ENCODE data around the gene ADGRA1.

The ADGRA1 gene

GRCh38 chr10:133159950-133160825 lies 72.5 kb downstream of the ADGRA1 start, which contains the start of gene KNDC1:
KNDC1 (plus strand) TSS chr10:133160219; CDS start chr10:133160468, 249 bp downstream.
- Histone ChIP-seq H3K79me2 (ENCODE audit: control insufficient read depth, insufficient read depth, low read length, unreplicated experiment) (no peaks in the 10 kb centered on the region), H3K36me3 (ENCODE audit: insufficient read depth, low read length) (no peaks in the 10 kb centered on the region), H3K4me1 (ENCODE audit: control insufficient read depth, insufficient read depth, low read length, unreplicated experiment) (no peaks in the 10 kb centered on the region), H3K4me3 (ENCODE audit: low read depth, low read length) (peak within 1 kb of the TSS; percentile 78), H2AFZ (ENCODE audit: low read length, unreplicated experiment) (peak within 1 kb of the TSS; percentile 60), H3K27me3 (ENCODE audit: insufficient read depth, low read length) (peaks cover 49% of the 10 kb centered on the region), H3K27ac (ENCODE audit: low read depth, low read length) (no peak within 1 kb of the TSS)

GRCh38 chr10:133160826-133161471 lies 73.2 kb downstream of the ADGRA1 start:
- Histone ChIP-seq H3K27me3 (ENCODE audit: insufficient read depth, low read length) (peaks cover 49% of the 10 kb centered on the region), H3K4me1 (ENCODE audit: control insufficient read depth, insufficient read depth, low read length, unreplicated experiment) (no peaks in the 10 kb centered on the region), H3K27ac (ENCODE audit: low read depth, low read length) (no peak overlapping the region), H3K4me3 (ENCODE audit: low read depth, low read length) (peak overlapping the region; percentile 78), H3K36me3 (ENCODE audit: insufficient read depth, low read length) (no peaks in the 10 kb centered on the region), H3K79me2 (ENCODE audit: control insufficient read depth, insufficient read depth, low read length, unreplicated experiment) (no peaks in the 10 kb centered on the region), H2AFZ (ENCODE audit: low read length, unreplicated experiment) (peak overlapping the region; percentile 60)

GRCh38 chr10:133161486-133162109 lies 73.9 kb downstream of the ADGRA1 start:
- H3K4me3 ChIP-seq (ENCODE audit: low read depth, low read length) = no peak overlapping the region
- no peak overlapping the region for H3K27ac ChIP-seq (ENCODE audit: low read depth, low read length)
- peaks cover 50% of the 10 kb centered on the region for H3K27me3 ChIP-seq (ENCODE audit: insufficient read depth, low read length)
- H2AFZ ChIP-seq (ENCODE audit: low read length, unreplicated experiment) = no peak overlapping the region
- no peaks in the 10 kb centered on the region for H3K79me2 ChIP-seq (ENCODE audit: control insufficient read depth, insufficient read depth, low read length, unreplicated experiment)
- H3K4me1 ChIP-seq (ENCODE audit: control insufficient read depth, insufficient read depth, low read length, unreplicated experiment) = no peaks in the 10 kb centered on the region
- H3K36me3 ChIP-seq (ENCODE audit: insufficient read depth, low read length) = no peaks in the 10 kb centered on the region

GRCh38 chr10:133162178-133162909 lies 74.6 kb downstream of the ADGRA1 start:
- Histone ChIP-seq H3K4me3 (ENCODE audit: low read depth, low read length) (no peak overlapping the region), H3K27me3 (ENCODE audit: insufficient read depth, low read length) (peaks cover 53% of the 10 kb centered on the region), H3K27ac (ENCODE audit: low read depth, low read length) (no peak overlapping the region), H3K4me1 (ENCODE audit: control insufficient read depth, insufficient read depth, low read length, unreplicated experiment) (no peaks in the 10 kb centered on the region), H3K36me3 (ENCODE audit: insufficient read depth, low read length) (no peaks in the 10 kb centered on the region), H3K79me2 (ENCODE audit: control insufficient read depth, insufficient read depth, low read length, unreplicated experiment) (no peaks in the 10 kb centered on the region), H2AFZ (ENCODE audit: low read length, unreplicated experiment) (no peak overlapping the region)

GRCh38 chr10:133162910-133163856 lies 75.5 kb downstream of the ADGRA1 start:
- no peaks in the 10 kb centered on the region for H3K4me1 ChIP-seq (ENCODE audit: control insufficient read depth, insufficient read depth, low read length, unreplicated experiment)
- H3K79me2 ChIP-seq (ENCODE audit: control insufficient read depth, insufficient read depth, low read length, unreplicated experiment) = no peaks in the 10 kb centered on the region
- no peak overlapping the region for H3K4me3 ChIP-seq (ENCODE audit: low read depth, low read length)
- H2AFZ ChIP-seq (ENCODE audit: low read length, unreplicated experiment) = no peak overlapping the region
- H3K36me3 ChIP-seq (ENCODE audit: insufficient read depth, low read length) = no peaks in the 10 kb centered on the region
- peaks cover 53% of the 10 kb centered on the region for H3K27me3 ChIP-seq (ENCODE audit: insufficient read depth, low read length)
- H3K27ac ChIP-seq (ENCODE audit: low read depth, low read length) = no peak overlapping the region

- no peaks in the 10 kb centered on the region for H3K79me2 ChIP-seq (ENCODE audit: control insufficient read depth, insufficient read depth, low read length, unreplicated experiment)
- H3K4me1 ChIP-seq (ENCODE audit: control insufficient read depth, insufficient read depth, low read length, unreplicated experiment) = no peaks in the 10 kb centered on the region
- H3K36me3 ChIP-seq (ENCODE audit: insufficient read depth, low read length) = no peaks in the 10 kb centered on the region
- no peak overlapping the region for H3K4me3 ChIP-seq (ENCODE audit: low read depth, low read length)
- H3K27me3 ChIP-seq (ENCODE audit: insufficient read depth, low read length) = peaks cover 44% of the 10 kb centered on the region
- H2AFZ ChIP-seq (ENCODE audit: low read length, unreplicated experiment) = no peak overlapping the region
- H3K27ac ChIP-seq (ENCODE audit: low read depth, low read length) = no peak overlapping the region
Measured at GRCh38 chr10:133163889-133164815, 76.4 kb downstream of the ADGRA1 start.

- H3K4me1 ChIP-seq (ENCODE audit: control insufficient read depth, insufficient read depth, low read length, unreplicated experiment) = no peaks in the 10 kb centered on the region
- H3K36me3 ChIP-seq (ENCODE audit: insufficient read depth, low read length) = no peaks in the 10 kb centered on the region
- H3K27ac ChIP-seq (ENCODE audit: low read depth, low read length) = no peak overlapping the region
- H2AFZ ChIP-seq (ENCODE audit: low read length, unreplicated experiment) = no peak overlapping the region
- peaks cover 39% of the 10 kb centered on the region for H3K27me3 ChIP-seq (ENCODE audit: insufficient read depth, low read length)
- no peaks in the 10 kb centered on the region for H3K79me2 ChIP-seq (ENCODE audit: control insufficient read depth, insufficient read depth, low read length, unreplicated experiment)
- H3K4me3 ChIP-seq (ENCODE audit: low read depth, low read length) = no peak overlapping the region
Measured at GRCh38 chr10:133164816-133165555, 77.3 kb downstream of the ADGRA1 start.

GRCh38 chr10:133165556-133166503 lies 78.1 kb downstream of the ADGRA1 start:
- peaks cover 34% of the 10 kb centered on the region for H3K27me3 ChIP-seq (ENCODE audit: insufficient read depth, low read length)
- no peak overlapping the region for H2AFZ ChIP-seq (ENCODE audit: low read length, unreplicated experiment)
- H3K79me2 ChIP-seq (ENCODE audit: control insufficient read depth, insufficient read depth, low read length, unreplicated experiment) = no peaks in the 10 kb centered on the region
- H3K27ac ChIP-seq (ENCODE audit: low read depth, low read length) = no peak overlapping the region
- no peaks in the 10 kb centered on the region for H3K36me3 ChIP-seq (ENCODE audit: insufficient read depth, low read length)
- no peak overlapping the region for H3K4me3 ChIP-seq (ENCODE audit: low read depth, low read length)
- no peaks in the 10 kb centered on the region for H3K4me1 ChIP-seq (ENCODE audit: control insufficient read depth, insufficient read depth, low read length, unreplicated experiment)
